AG09319 (cell line): Measurements from ENCODE around the gene RAG2.

Experiments used
- DNase-seq: peaks from one replicate; pipeline ENCODE4 v3.0.0-alpha.2; 2010; ENCODE audit warnings: low read depth; ENCODE audit errors: extremely low read depth
- CTCF ChIP-seq: IDR thresholded peaks from 2 replicates; pipeline ENCODE4 v1.5.1; 2011; ENCODE audit warnings: low read depth, mild to moderate bottlenecking, inconsistent platforms, low read length, moderate library complexity

RAG2 gene

GRCh38 chr11:36627006-36627405, 29.0 kb upstream of the RAG2 start:
- DNase-seq = no peak

DNA sequence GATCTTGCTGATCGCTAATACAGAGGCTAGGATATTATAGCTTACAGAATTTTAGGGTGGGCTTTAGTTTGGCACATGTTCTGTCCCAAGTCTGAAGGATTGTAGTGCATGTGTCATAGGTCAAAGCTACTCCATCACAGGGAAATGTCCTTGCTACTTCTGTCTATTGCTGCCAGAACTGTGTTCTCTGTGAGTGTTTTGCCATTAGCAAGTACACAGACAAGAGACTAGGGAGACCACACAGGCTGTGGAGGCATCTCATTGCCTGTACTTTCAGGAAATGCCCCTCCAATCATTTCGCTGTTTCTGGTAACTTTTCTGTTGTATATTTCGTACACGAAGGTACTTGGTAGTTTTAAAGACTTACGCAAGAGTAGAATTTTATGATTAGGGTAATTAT, 25.5 kb upstream of the RAG2 start:
- DNase-seq = no peak
- no peak for TF ChIP-seq CTCF

More at GRCh38 chr11:36627006-36627405, 29.0 kb upstream of the RAG2 start:
- no peak for TF ChIP-seq CTCF

DNA sequence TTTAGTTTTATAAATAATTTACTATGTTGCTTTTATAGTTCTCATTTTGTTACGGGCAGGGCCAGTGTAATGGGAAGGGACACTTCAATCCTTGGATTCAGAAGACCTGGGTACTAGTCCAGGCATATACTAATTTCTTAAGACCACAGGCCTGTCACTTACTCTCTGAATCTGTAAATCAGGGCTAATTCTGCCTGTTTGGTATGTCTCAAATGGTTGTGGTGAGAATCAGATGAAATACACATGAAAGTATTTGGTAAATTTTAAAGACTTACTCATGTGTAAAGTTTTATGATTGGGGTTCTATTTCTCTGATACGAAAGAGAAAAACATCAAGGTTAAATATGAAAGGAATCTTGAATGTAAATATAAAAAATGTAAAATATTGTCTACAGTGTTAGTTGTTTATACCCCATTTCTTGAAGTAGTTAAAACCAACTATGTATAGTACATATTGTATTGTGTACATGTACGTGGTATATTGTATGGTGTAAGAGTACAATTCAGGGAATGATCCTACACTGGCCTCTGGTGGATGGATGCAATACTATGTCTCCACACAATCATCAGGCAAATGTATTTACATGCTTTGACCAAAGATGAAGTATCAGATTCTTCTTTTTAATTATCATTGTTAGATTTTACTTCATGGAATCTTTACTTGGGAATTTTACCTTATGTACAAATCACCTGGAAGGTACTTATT, 24.5 kb upstream of the RAG2 start:
- DNase-seq = no peak
- peak; percentile 54 for TF ChIP-seq CTCF

GRCh38 chr11:36620246-36620645, 22.2 kb upstream of the RAG2 start:
- no peak for TF ChIP-seq CTCF
- no peak for DNase-seq

GRCh38 chr11:36619502-36619901, 21.5 kb upstream of the RAG2 start:
- no peak for TF ChIP-seq CTCF

GRCh38 chr11:36618363-36619047, 20.5 kb upstream of the RAG2 start:
- no peak for TF ChIP-seq CTCF

More at GRCh38 chr11:36619502-36619901, 21.5 kb upstream of the RAG2 start:
- no peak for DNase-seq

More at GRCh38 chr11:36618363-36619047, 20.5 kb upstream of the RAG2 start:
- no peak for DNase-seq
